Mesendoderm (in vitro differentiated cells): ENCODE results near the gene PTCRA.
A peak's percentile ranks its signal among the peaks of the same experiment; 100 is the strongest.

Experiments used
- DNase-seq: peaks from one replicate; pipeline ENCODE4 v3.0.0; 2013
- H2AK5ac ChIP-seq: 2 replicates; pipeline ENCODE4 v1.6.1; 2013; ENCODE audit warnings: low read length, inconsistent platforms
- H2BK120ac ChIP-seq: 2 replicates; pipeline ENCODE4 v1.6.1; 2013; ENCODE audit warnings: low read depth, mild to moderate bottlenecking, low read length, moderate library complexity, mixed read lengths
- H2BK15ac ChIP-seq: replicated peaks from 2 replicates; pipeline ENCODE4 v1.6.1; 2013; ENCODE audit warnings: low read depth, mild to moderate bottlenecking, moderate library complexity
- H2BK5ac ChIP-seq: 2 replicates; pipeline ENCODE4 v1.6.1; 2013; ENCODE audit warnings: low read length, inconsistent platforms
- H3K18ac ChIP-seq: 2 replicates; pipeline ENCODE4 v1.6.1; 2013; ENCODE audit warnings: mild to moderate bottlenecking, low read length, mixed read lengths
- H3K23ac ChIP-seq: one replicate; pipeline ENCODE4 v1.6.1; 2013; ENCODE audit warnings: low read length
- H3K27ac ChIP-seq: 2 replicates; pipeline ENCODE4 v1.5.1; 2013; ENCODE audit warnings: low read depth, mild to moderate bottlenecking, inconsistent platforms, low read length, moderate library complexity
- H3K27me3 ChIP-seq: 2 replicates; pipeline ENCODE4 v1.6.1; 2013; ENCODE audit warnings: low read length, control low read depth, mild to moderate bottlenecking, inconsistent platforms; ENCODE audit not compliant: insufficient read depth, poor library complexity
- H3K36me3 ChIP-seq: 2 replicates; pipeline ENCODE4 v1.6.1; 2013; ENCODE audit warnings: low read length, inconsistent platforms; ENCODE audit not compliant: control insufficient read depth, insufficient read depth
- H3K4ac ChIP-seq: one replicate; pipeline ENCODE4 v1.6.1; 2013; ENCODE audit warnings: low read depth, mild to moderate bottlenecking, low read length, moderate library complexity
- H3K4me1 ChIP-seq: 2 replicates; pipeline ENCODE4 v1.6.1; 2013; ENCODE audit warnings: low read depth, low read length, inconsistent platforms; ENCODE audit not compliant: control insufficient read depth
- H3K4me2 ChIP-seq: 2 replicates; pipeline ENCODE4 v1.6.1; 2013; ENCODE audit warnings: low read length
- H3K4me3 ChIP-seq: 2 replicates; pipeline ENCODE4 v1.5.1; 2013; ENCODE audit warnings: mild to moderate bottlenecking, low read length
- H3K56ac ChIP-seq: one replicate; pipeline ENCODE4 v1.6.1; 2013; ENCODE audit warnings: low read length
- H3K79me1 ChIP-seq: 2 replicates; pipeline ENCODE4 v1.6.1; 2013; ENCODE audit warnings: low read length, inconsistent platforms
- H3K79me2 ChIP-seq: 2 replicates; pipeline ENCODE4 v1.6.1; 2013; ENCODE audit warnings: mild to moderate bottlenecking, low read length; ENCODE audit not compliant: control insufficient read depth, insufficient read depth
- H3K9ac ChIP-seq: 2 replicates; pipeline ENCODE4 v1.6.1; 2013; ENCODE audit warnings: low read length, inconsistent platforms
- H4K5ac ChIP-seq: one replicate; pipeline ENCODE4 v1.6.1; 2013; ENCODE audit warnings: low read length
- H4K8ac ChIP-seq: one replicate; pipeline ENCODE4 v1.6.1; 2013; ENCODE audit warnings: low read depth, mild to moderate bottlenecking, control low read depth, low read length, moderate library complexity
- WGBS: extraction: QIAGEN DNeasy Blood & Tissue Kit; methylation state at CpG from one replicate; pipeline ENCODE4 v1.1.7; 2013; ENCODE audit warnings: low lambda C conversion rate, missing lambda C conversion rate; ENCODE audit not compliant: insufficient coverage; ENCODE audit errors: extremely low coverage; 5-methylcytosine and 5-hydroxymethylcytosine counted together

PTCRA gene

DNA sequence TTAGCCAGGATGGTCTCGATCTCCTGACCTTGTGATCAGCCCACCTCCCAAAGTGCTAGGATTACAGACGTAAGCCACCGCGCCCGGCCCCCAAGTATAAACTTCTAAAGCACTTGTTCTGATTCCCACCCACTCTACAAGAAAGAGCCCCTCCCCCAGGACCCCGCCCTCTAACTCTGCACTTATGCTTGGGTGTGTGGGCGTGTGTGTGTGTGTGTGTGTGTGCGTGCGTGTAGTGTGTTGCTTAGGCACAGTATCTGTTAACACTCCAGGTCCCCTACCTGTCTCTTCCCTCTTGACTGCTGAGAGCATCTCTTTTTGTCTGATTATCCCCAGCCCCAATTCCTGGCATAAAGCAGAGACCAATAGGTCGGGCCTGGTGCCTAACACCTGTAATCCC is 6.0 kb upstream of the PTCRA start:
- WGBS, result no CpG with 5 or more reads among the region's 10 CpGs
- no peak overlapping the region for H3K23ac ChIP-seq
- H4K8ac ChIP-seq, result no peak overlapping the region

DNA sequence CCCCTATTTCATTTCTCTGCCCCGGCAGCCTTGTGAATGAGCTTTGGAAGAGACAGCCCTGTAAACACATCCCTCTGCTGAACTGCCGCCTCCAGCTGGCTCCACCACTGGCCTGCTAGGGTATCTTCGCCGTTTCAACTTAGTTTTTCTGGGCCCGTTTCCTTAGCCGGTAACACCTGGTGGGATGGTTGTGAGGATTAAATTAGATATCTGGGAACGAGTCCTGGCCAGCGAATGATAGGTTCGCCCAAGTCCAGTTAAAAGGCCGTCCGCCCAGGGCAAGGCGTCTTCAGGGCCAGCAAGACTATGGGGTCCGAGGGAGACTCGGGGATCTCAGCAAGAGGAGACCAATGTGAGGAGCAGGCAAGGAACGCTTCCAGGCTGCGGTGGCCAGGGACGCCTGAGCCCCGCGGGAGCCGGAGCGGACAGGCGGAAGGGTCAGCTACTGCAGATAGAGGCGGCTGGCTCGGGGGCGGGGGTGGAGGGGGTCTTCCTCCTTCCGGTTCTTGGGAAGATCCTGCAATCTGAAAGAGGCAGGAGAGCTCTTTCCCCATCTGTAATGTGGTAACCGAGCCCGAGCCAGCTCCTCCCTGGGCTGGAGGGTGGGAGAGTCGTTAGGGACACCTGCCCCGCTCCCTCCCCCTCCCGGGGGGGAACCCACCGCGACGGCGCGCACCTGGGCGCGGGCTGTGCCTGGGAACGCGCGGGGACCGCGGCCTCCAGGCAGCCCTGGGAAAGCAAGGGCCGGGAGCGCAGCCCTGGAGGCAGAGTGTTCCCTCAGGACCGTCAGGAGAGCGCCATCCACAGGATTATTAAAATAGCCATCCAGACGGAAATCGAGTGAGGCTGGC is 4.5 kb upstream of the PTCRA start:
- Histone ChIP-seq H3K79me1 (no peaks in the 10 kb centered on the region), H3K27ac (peak overlapping the region; percentile 37), H3K4me1 (no peaks in the 10 kb centered on the region), H3K23ac (peak overlapping the region; percentile 80), H2AK5ac (no peak overlapping the region), H2BK15ac (no peak overlapping the region), H2BK5ac (peak overlapping the region; percentile 82), H4K8ac (no peak overlapping the region), H4K5ac (peak overlapping the region; percentile 71), H3K4me2 (peak overlapping the region; percentile 97), H2BK120ac (no peak overlapping the region), H3K36me3 (no peaks in the 10 kb centered on the region), H3K4ac (peak overlapping the region; percentile 72), H3K79me2 (no peaks in the 10 kb centered on the region), H3K4me3 (peak overlapping the region; percentile 66), H3K27me3 (no peaks in the 10 kb centered on the region), H3K9ac (peak overlapping the region; percentile 90), H3K56ac (peak overlapping the region; percentile 95), H3K18ac (peak overlapping the region; percentile 7)
- WGBS, result no CpG with 5 or more reads among the region's 49 CpGs
- peak; percentile 93 for DNase-seq

More for the DNA sequence above, 6.0 kb upstream of the PTCRA start:
- Histone ChIP-seq H3K27ac (no peak overlapping the region), H3K4me2 (no peak overlapping the region), H3K9ac (no peak overlapping the region), H3K4me3 (no peak overlapping the region), H4K5ac (no peak overlapping the region), H3K4me1 (no peaks in the 10 kb centered on the region), H2BK120ac (no peak overlapping the region), H3K18ac (no peak overlapping the region), H2AK5ac (no peak overlapping the region), H3K27me3 (no peaks in the 10 kb centered on the region), H3K56ac (no peak overlapping the region), H3K4ac (no peak overlapping the region), H3K79me1 (no peaks in the 10 kb centered on the region), H3K36me3 (no peaks in the 10 kb centered on the region), H3K79me2 (no peaks in the 10 kb centered on the region), H2BK5ac (no peak overlapping the region), H2BK15ac (no peak overlapping the region)
- no peak for DNase-seq

DNA sequence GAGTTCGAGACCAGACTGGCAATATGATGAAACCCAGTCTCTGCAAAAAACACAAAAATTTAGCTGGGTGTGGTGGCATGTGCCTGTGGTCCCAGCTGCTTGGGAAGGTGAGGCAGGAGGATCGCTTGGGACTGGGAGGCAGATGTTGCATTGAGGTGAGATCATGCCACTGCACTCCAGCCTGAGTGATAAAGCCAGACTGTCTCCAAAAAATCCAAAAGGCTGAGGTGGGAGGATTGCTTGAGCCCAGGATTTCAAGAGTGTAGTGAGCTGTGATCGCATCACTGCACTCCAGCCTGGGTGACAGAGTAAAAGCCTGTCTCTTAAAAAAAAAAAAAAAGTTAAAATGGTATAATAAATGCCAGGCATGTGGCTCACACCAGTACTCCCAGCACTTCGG is 1.3 kb upstream of the PTCRA start:
- DNase-seq, result no peak
- no CpG with 5 or more reads among the region's 4 CpGs for WGBS
- Histone ChIP-seq H3K27me3 (no peaks in the 10 kb centered on the region), H3K4me2 (no peak overlapping the region), H3K4ac (no peak overlapping the region), H3K56ac (no peak overlapping the region), H2BK5ac (no peak overlapping the region), H3K27ac (no peak overlapping the region), H3K4me3 (no peak overlapping the region), H4K5ac (no peak overlapping the region), H2BK120ac (no peak overlapping the region), H3K4me1 (no peaks in the 10 kb centered on the region), H2AK5ac (no peak overlapping the region), H4K8ac (no peak overlapping the region), H3K18ac (no peak overlapping the region), H3K9ac (no peak overlapping the region), H3K79me1 (no peaks in the 10 kb centered on the region), H3K79me2 (no peaks in the 10 kb centered on the region), H3K36me3 (no peaks in the 10 kb centered on the region), H2BK15ac (no peak overlapping the region), H3K23ac (no peak overlapping the region)

DNA sequence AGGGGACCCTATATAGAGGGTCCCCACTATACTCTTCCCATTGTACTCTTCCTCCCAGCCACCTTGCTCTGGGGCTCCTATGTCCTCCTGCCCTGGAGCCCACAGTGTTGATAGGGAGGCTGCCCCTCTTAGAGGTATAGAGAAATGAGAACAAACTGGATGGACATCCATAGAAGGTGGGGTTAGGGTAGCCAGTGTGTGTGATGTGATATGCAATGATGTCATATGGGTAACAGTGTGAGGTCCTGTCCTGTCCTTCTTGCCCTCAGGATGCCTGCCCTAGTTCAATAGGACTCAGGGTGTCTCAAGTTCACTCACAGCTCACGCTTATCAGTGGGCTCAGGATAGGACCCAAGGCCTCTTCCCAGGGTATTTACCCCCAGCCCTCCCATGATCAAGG is 435 bp downstream of the PTCRA start:
- no peak overlapping the region for H2BK120ac ChIP-seq
- no peak overlapping the region for H3K4ac ChIP-seq
- no peak overlapping the region for H2BK5ac ChIP-seq
- no peak overlapping the region for H3K18ac ChIP-seq
- WGBS, result no CpG with 5 or more reads among the region's 1 CpG
- no peak for DNase-seq
- H2AK5ac ChIP-seq, result no peak overlapping the region
- H3K4me1 ChIP-seq, result no peaks in the 10 kb centered on the region
- no peaks in the 10 kb centered on the region for H3K36me3 ChIP-seq
- H3K23ac ChIP-seq, result no peak overlapping the region
- no peak overlapping the region for H3K56ac ChIP-seq
- no peak overlapping the region for H3K4me2 ChIP-seq
- no peaks in the 10 kb centered on the region for H3K79me2 ChIP-seq
- H3K27ac ChIP-seq, result no peak overlapping the region
- no peaks in the 10 kb centered on the region for H3K27me3 ChIP-seq
- H3K4me3 ChIP-seq, result no peak overlapping the region
- H3K9ac ChIP-seq, result no peak overlapping the region
- H4K8ac ChIP-seq, result no peak overlapping the region
- H4K5ac ChIP-seq, result no peak overlapping the region
- H3K79me1 ChIP-seq, result no peaks in the 10 kb centered on the region
- H2BK15ac ChIP-seq, result no peak overlapping the region

DNA sequence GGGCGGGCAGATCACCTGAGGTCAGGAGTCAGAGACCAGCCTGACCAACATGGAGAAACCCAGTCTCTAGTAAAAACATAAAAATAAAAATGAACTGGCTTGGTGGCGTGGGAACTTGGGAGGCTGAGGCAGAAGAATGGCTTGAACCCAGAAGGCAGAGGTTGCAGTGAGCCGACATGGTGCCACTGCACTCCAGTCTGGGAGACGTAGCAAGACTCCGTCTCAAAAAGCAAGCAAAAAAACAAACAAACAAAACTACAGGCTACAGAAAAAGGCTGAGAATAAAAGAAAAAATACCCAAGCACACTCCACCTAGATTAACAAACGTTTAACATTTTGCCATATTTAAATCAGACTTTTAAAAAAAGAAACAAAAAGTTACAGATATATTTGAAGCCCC is 5.9 kb downstream of the PTCRA start:
- H2AK5ac ChIP-seq, result no peak overlapping the region
- DNase-seq, result no peak
- no peak overlapping the region for H3K56ac ChIP-seq
- H3K4me3 ChIP-seq, result no peak overlapping the region
- H3K4ac ChIP-seq, result no peak overlapping the region
- H3K27ac ChIP-seq, result no peak overlapping the region
- no CpG with 5 or more reads among the region's 6 CpGs for WGBS
- no peak overlapping the region for H3K23ac ChIP-seq
- H2BK15ac ChIP-seq, result no peak overlapping the region
- no peaks in the 10 kb centered on the region for H3K27me3 ChIP-seq
- H3K36me3 ChIP-seq, result no peaks in the 10 kb centered on the region
- H2BK5ac ChIP-seq, result no peak overlapping the region
- no peak overlapping the region for H3K4me2 ChIP-seq
- no peak overlapping the region for H2BK120ac ChIP-seq
- H3K18ac ChIP-seq, result no peak overlapping the region
- no peaks in the 10 kb centered on the region for H3K79me2 ChIP-seq
- H4K8ac ChIP-seq, result no peak overlapping the region
- H3K79me1 ChIP-seq, result no peaks in the 10 kb centered on the region
- H3K4me1 ChIP-seq, result no peaks in the 10 kb centered on the region
- H3K9ac ChIP-seq, result no peak overlapping the region
- no peak overlapping the region for H4K5ac ChIP-seq

DNA sequence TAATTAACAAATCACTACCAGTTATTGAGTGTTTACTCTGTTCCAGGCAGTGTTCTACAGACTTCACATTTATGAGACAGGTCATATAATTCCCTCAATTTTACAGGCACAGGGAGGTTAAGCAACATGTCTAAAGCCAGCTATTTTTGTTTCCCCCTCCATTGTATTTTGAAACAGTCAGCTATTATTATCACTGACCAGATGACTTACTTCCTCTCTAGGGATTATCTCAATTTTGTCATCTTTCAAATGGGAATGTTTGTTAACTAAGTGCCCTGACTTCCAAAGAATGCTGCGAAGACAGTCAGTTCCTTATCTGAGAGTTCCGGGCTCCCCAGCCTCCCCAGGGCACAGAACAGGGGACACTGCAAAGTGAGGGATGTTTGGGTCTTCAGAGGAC is 7.8 kb downstream of the PTCRA start:
- Histone ChIP-seq H3K9ac (no peak overlapping the region), H2AK5ac (no peak overlapping the region), H4K8ac (no peak overlapping the region), H3K23ac (no peak overlapping the region), H3K79me2 (no peaks in the 10 kb centered on the region), H2BK5ac (no peak overlapping the region), H3K4me3 (no peak overlapping the region), H3K18ac (no peak overlapping the region), H2BK15ac (no peak overlapping the region), H3K56ac (no peak overlapping the region), H3K79me1 (no peaks in the 10 kb centered on the region), H3K36me3 (no peaks in the 10 kb centered on the region), H3K4me2 (no peak overlapping the region), H3K4ac (no peak overlapping the region), H3K4me1 (no peaks in the 10 kb centered on the region), H3K27me3 (no peaks in the 10 kb centered on the region), H4K5ac (no peak overlapping the region), H2BK120ac (no peak overlapping the region), H3K27ac (no peak overlapping the region)
- no peak for DNase-seq
- no CpG with 5 or more reads among the region's 2 CpGs for WGBS
